WTC11 (cell line): ENCODE data around the gene ASIC3. TPM values are rescaled to one million over a fixed set of nuclear protein-coding genes. Genes with fewer than 3 reads are reported as not detected.

Experiments
- ATAC-seq: fragments of 200-7000 bp; cut with Tn5 transposase; 2 replicates; pipeline ENCODE4 v1.10.0; 2021; ENCODE audit warnings: mild to moderate bottlenecking, moderate library complexity
- CTCF ChIA-PET: fragments of 300-600 bp; sonication (Branson Sonifier 250); formaldehyde crosslinking; loops from one replicate; lab custom pipeline; 2021; ENCODE audit warnings: antibody characterized with exemption; lab: Charles Lee
- POLR2A ChIA-PET: fragments of 350-600 bp; sonication (Branson Sonifier 250); formaldehyde crosslinking; loops from one replicate; lab custom pipeline; 2021; ENCODE audit warnings: antibody characterized with exemption; lab: Charles Lee
- DNase-seq: peaks from one replicate; pipeline ENCODE4 v3.0.0; 2021; ENCODE audit warnings: low spot score
- H3K27ac Mint-ChIP-seq: 2 replicates; pipeline ENCODE4 v1.8.0; 2021; ENCODE audit warnings: mixed read lengths
- H3K27me3 Mint-ChIP-seq: 2 replicates; pipeline ENCODE4 v1.8.0; 2021; ENCODE audit warnings: low read depth, mild to moderate bottlenecking, moderate library complexity, mixed read lengths
- H3K36me3 Mint-ChIP-seq: 2 replicates; pipeline ENCODE4 v1.8.0; 2021; ENCODE audit warnings: mixed read lengths
- H3K4me1 Mint-ChIP-seq: 2 replicates; pipeline ENCODE4 v1.8.0; 2022; ENCODE audit warnings: mixed read lengths
- H3K4me3 Mint-ChIP-seq: 2 replicates; pipeline ENCODE4 v1.8.0; 2021; ENCODE audit warnings: mild to moderate bottlenecking, moderate library complexity, mixed read lengths
- H3K9me3 Mint-ChIP-seq: 2 replicates; pipeline ENCODE4 v1.8.0; 2021; ENCODE audit warnings: mixed read lengths
- AR ChIP-seq: fragments of 250-450 bp; sonication (Bioruptor Pico); IDR thresholded peaks from 2 replicates; pipeline ENCODE4 v1.9.0; 2021; ENCODE audit warnings: mild to moderate bottlenecking
- ATF2 ChIP-seq: sonication (generic); formaldehyde crosslinking; IDR thresholded peaks from 2 replicates; pipeline ENCODE4 v1.8.1; 2022; ENCODE audit warnings: low read depth, missing genetic modification reagents, borderline replicate concordance
- CDX4 ChIP-seq: fragments of 250-450 bp; sonication (Bioruptor Pico); IDR thresholded peaks from 2 replicates; pipeline ENCODE4 v1.9.0; 2021; ENCODE audit warnings: moderate library complexity, mild to moderate bottlenecking, inconsistent platforms, borderline replicate concordance
- CREB1 ChIP-seq: sonication (generic); formaldehyde crosslinking; IDR thresholded peaks from 2 replicates; pipeline ENCODE4 v1.8.0; 2023; ENCODE audit warnings: mild to moderate bottlenecking, missing genetic modification reagents
- E2F1 ChIP-seq: sonication (generic); formaldehyde crosslinking; IDR thresholded peaks from 2 replicates; pipeline ENCODE4 v1.8.0; 2022; ENCODE audit warnings: mild to moderate bottlenecking, missing genetic modification reagents
- E2F5 ChIP-seq: sonication (generic); formaldehyde crosslinking; IDR thresholded peaks from 2 replicates; pipeline ENCODE4 v1.8.1; 2022; ENCODE audit warnings: mild to moderate bottlenecking, moderate library complexity, missing genetic modification reagents
- EMX1 ChIP-seq: fragments of 250-450 bp; sonication (Bioruptor Pico); IDR thresholded peaks from 2 replicates; pipeline ENCODE4 v1.8.0; 2021; ENCODE audit warnings: mild to moderate bottlenecking
- ESRRA ChIP-seq: sonication (generic); formaldehyde crosslinking; IDR thresholded peaks from 2 replicates; pipeline ENCODE4 v1.8.1; 2022; ENCODE audit warnings: mild to moderate bottlenecking, missing genetic modification reagents, borderline replicate concordance
- FOXJ3 ChIP-seq: sonication (generic); formaldehyde crosslinking; IDR thresholded peaks from 2 replicates; pipeline ENCODE4 v1.9.0; 2021; ENCODE audit warnings: missing genetic modification reagents, mild to moderate bottlenecking, borderline replicate concordance
- HMGA2 ChIP-seq: fragments of 250-450 bp; sonication (Bioruptor Pico); IDR thresholded peaks from 2 replicates; pipeline ENCODE4 v1.4.0; 2021; ENCODE audit warnings: mild to moderate bottlenecking, moderate library complexity
- NFE2L1 ChIP-seq: sonication (generic); formaldehyde crosslinking; IDR thresholded peaks from 2 replicates; pipeline ENCODE4 v1.8.1; 2023; ENCODE audit warnings: missing genetic modification reagents
- NR2C2 ChIP-seq: sonication (generic); formaldehyde crosslinking; IDR thresholded peaks from 2 replicates; pipeline ENCODE4 v1.8.0; 2022; ENCODE audit warnings: mild to moderate bottlenecking, missing genetic modification reagents
- NR3C1 ChIP-seq: sonication (generic); formaldehyde crosslinking; conservative IDR thresholded peaks from 2 replicates; pipeline ENCODE4 v1.8.1; 2023; ENCODE audit warnings: low read depth, mild to moderate bottlenecking, missing genetic modification reagents
- PREB ChIP-seq: sonication (generic); formaldehyde crosslinking; IDR thresholded peaks from 2 replicates; pipeline ENCODE4 v1.8.1; 2022; ENCODE audit warnings: mild to moderate bottlenecking, missing genetic modification reagents, moderate library complexity, borderline replicate concordance
- TEAD4 ChIP-seq: sonication (generic); formaldehyde crosslinking; IDR thresholded peaks from 2 replicates; pipeline ENCODE4 v1.8.0; 2022; ENCODE audit warnings: mild to moderate bottlenecking, missing genetic modification reagents
- USF2 ChIP-seq: sonication (generic); formaldehyde crosslinking; IDR thresholded peaks from 2 replicates; pipeline ENCODE4 v1.8.1; 2023; ENCODE audit warnings: mild to moderate bottlenecking, missing genetic modification reagents, moderate library complexity
- ZNF317 ChIP-seq: sonication (generic); formaldehyde crosslinking; IDR thresholded peaks from 2 replicates; pipeline ENCODE4 v1.8.1; 2023; ENCODE audit warnings: low read depth, mild to moderate bottlenecking, moderate library complexity, missing genetic modification reagents, borderline replicate concordance
- ZNF396 ChIP-seq: fragments of 250-450 bp; sonication (Bioruptor Pico); IDR thresholded peaks from 2 replicates; pipeline ENCODE4 v1.8.0; 2021; ENCODE audit warnings: mild to moderate bottlenecking, moderate library complexity, borderline replicate concordance
- ZNF423 ChIP-seq: fragments of 250-450 bp; sonication (Bioruptor Pico); IDR thresholded peaks from 2 replicates; pipeline ENCODE4 v2.1.2; 2022; ENCODE audit warnings: mild to moderate bottlenecking, moderate library complexity
- total RNA-seq: library from RNA; stranded (reverse); gene quantifications from 3 replicates; pipeline ENCODE4 v1.2.3, GENCODE V29; 2021

Gene ASIC3
- total RNA-seq, 1 experiment from 2014 or later, result 5.5 TPM

GRCh38 chr7:151091988-151092387 is 43.7 kb downstream of the ASIC3 start:
- CTCF ChIA-PET, result interaction anchor here (0.6 to 10.4 kb wide), 6 partner anchors 20 to 152 kb away, joined by 3 to 118 read pairs (median 4); partner anchors contain the start of gene ABCF2
- H3K9me3 Mint-ChIP-seq, result no peaks in the 10 kb centered on the region
- POLR2A ChIA-PET, result no interaction called here
- H3K27me3 Mint-ChIP-seq, result peaks cover 15% of the 10 kb centered on the region
- H3K27ac Mint-ChIP-seq, result no peak overlapping the region
- no peak for DNase-seq
- TF ChIP-seq ZNF423 (CRISPR knock-in tag), result no peak
- TF ChIP-seq PREB (CRISPR knock-in tag), result no peak
- TF ChIP-seq ZNF317 (CRISPR knock-in tag), result no peak
- TF ChIP-seq E2F5 (CRISPR knock-in tag), result no peak
- TF ChIP-seq NR2C2 (CRISPR knock-in tag), result no peak
- TF ChIP-seq E2F1 (CRISPR knock-in tag), result no peak
- TF ChIP-seq ATF2 (CRISPR knock-in tag), result no peak
- TF ChIP-seq ESRRA (CRISPR knock-in tag), result no peak
- TF ChIP-seq NR3C1, result no peak
- TF ChIP-seq EMX1 (CRISPR knock-in tag), result no peak
- no peak for TF ChIP-seq USF2 (CRISPR knock-in tag)
- no peak for TF ChIP-seq CREB1
- no peak for TF ChIP-seq ZNF396 (CRISPR knock-in tag)
- TF ChIP-seq FOXJ3 (CRISPR knock-in tag), result no peak
- TF ChIP-seq CDX4, result no peak
- TF ChIP-seq HMGA2, result no peak
- H3K36me3 Mint-ChIP-seq, result peaks cover 11% of the 10 kb centered on the region
- peaks cover 41% of the 10 kb centered on the region for H3K4me1 Mint-ChIP-seq
- ATAC-seq, result no peak
- H3K4me3 Mint-ChIP-seq, result no peak overlapping the region

GRCh38 chr7:151093748-151094147 is 45.4 kb downstream of the ASIC3 start:
- Mint-ChIP-seq H3K4me3 (no peak overlapping the region), H3K4me1 (peaks cover 31% of the 10 kb centered on the region), H3K9me3 (no peaks in the 10 kb centered on the region), H3K27ac (peak overlapping the region; percentile 34; the same call in 1 of the 2 replicates), H3K27me3 (peaks cover 8% of the 10 kb centered on the region), H3K36me3 (peaks cover 19% of the 10 kb centered on the region)
- DNase-seq (no peak), ATAC-seq (no peak)
- no peak for TF ChIP-seq TEAD4
- TF ChIP-seq NFE2L1 (CRISPR knock-in tag), result no peak
- no peak for TF ChIP-seq AR
- ChIA-PET CTCF (interaction anchor here (0.9 to 10.4 kb wide), 2 partner anchors 19 to 75 kb away, joined by 4 to 118 read pairs; no protein-coding TSS in a partner anchor), POLR2A (no interaction called here)
